Fibroblast of skin of scalp (primary cell): ENCODE results near the gene TRIM67.
A peak's percentile ranks its signal among the peaks of the same experiment; 100 is the strongest.

Experiments used
- DNase-seq: peaks from one replicate; pipeline ENCODE4 v3.0.0-alpha.2; 2013

The TRIM67 gene

DNA sequence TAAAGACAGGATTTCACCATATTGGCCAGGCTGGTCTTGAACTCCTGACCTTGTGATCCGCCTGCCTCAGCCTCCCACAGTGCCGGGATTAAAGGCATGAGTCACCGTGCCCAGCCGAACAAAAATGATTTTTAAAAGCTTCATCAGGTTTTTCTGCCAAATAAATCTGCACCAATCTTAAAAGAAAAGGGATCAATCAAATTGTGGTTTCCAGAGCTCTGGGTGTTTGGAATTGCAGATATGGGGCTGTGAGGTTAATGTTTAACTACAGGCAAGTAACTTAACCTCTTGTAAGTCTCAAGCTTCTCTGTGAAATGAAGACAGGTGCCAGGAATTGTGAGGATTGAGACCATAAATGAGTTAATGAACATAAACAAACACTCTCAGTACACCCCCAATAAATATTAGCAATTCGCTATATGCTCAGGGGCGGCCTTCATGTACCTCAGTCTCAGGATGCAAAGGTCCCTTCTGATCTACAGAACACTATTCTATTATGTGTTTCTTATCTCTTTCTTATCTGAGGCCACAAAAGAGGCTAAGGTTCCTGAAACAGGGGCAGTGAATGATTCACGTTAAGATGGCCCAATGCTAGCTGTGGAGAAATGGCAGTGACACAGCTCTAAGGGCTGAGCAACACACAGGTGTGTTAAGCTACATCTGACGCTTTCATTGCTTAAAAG, 72.0 kb downstream of the TRIM67 start:
- no peak for DNase-seq

DNA sequence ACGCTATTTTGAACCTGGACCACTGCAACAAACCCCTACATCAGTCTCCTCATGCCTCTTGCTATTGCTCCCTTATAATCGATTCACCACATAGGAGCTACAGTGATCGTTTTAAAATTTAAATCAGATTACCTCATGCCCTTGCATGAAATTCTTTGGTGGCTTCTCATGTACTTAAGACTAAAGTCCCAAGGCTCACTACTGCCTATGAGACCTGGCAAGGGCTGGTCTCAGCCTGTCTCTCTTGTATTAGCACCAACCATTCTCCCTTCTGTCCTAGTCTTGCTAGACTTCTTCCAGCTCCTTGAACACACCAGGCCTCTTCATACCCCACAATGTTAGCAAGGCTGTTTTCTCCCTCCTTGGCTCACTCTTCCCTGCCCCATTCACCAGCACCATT, 72.6 kb downstream of the TRIM67 start:
- no peak for DNase-seq

DNA sequence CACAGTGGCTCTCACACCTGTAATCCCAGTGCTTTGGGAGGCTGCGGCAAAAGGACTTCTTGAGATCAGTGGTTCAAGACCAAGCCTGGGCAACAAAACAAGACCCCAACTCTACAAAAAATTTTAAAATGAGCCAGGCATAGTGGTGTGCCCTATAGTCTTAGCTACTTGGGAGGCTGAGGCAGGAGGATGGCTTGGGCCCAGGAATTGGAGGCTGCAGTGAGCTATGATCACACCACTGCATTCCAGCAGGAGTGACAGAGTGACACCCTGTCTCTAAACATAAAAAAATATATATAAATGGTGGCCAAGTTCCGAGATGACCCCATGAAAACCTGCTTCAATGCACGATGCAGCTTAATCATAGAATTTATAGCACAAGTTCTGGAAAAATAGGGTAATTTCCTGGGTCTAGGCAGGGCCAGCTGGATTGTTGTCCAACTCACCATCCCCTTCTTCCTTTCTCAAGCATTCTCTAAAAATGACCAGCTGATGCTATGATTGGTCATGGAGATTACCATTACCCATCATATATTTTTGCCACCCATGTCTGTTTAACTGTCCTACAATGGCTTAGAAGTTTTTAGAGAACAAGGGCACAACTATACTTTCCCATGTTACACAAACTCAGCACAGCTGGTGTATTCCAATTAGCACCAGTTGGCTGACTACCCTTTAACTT, 73.8 kb downstream of the TRIM67 start:
- no peak for DNase-seq

DNA sequence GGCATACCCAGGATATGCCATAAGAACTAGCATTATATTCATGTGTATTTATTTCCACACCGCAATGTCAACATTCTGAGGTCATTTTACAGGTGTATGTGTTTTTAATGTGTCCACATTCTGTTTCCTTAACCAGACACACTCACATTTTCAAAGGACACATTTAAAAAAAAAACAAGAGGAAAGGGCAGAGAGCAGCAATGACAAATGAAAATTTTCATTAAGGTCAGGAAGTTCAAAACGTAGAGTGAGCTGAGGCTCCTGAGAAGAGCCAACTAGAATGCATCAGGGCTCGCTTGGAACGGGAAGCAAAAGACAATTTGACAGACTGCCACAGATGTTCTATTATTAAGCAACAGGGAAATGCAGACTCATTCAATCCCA, 74.3 kb downstream of the TRIM67 start:
- DNase-seq = no peak

DNA sequence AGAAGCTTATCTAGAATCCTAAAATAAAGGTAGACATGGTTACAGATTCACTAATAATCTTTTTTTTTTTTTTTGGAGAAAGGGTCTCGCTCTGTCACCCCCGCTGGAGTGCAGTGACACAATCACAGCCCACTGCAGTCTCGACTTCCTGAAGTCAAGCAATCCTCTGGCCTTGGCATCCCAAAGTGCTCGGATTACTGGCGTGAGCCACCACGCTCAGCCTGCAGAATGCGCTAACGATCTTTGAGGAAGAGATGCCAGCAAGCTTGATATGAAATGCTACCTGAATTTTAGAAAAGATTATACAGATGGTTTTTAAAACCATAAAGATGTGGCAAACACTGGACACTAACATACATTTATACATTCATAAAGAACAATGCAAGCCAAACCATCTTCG, 75.1 kb downstream of the TRIM67 start:
- DNase-seq = no peak

DNA sequence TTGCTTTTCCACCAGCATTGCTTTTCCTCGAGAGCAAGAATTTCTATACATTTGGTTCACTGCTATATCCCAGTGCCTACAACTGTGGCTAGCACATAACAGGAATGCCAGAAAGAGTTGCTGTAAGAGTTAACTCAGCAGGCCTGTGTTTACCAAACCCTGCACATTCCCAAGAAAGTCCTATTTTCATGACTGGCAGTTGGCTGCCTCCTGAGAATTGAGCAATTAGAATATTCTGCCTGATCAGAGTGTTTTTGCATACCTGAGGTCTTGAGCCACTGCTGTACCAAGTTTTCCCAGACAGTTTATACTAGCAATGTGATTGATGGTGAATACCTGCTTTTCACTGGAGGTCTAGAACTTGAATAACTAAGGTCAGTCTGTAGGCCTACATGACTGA, 76.4 kb downstream of the TRIM67 start:
- DNase-seq = no peak

DNA sequence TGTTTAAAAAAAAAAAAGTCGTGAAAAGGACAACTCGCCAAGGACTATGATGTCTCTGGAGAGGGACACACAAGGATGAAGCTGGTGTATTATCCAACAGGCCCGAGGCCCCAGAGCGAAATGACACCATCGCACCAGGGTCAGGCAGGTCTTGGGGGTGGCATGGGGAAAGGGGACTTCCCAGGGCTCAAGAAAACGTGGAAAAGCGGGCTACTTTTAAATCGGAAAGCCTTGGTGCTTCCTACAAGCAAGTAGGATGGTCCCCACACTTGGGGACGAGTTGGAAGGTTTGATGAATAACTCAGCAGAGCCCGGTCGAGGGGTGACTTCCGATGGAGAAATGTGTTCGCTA, 78.6 kb downstream of the TRIM67 start:
- no peak for DNase-seq

DNA sequence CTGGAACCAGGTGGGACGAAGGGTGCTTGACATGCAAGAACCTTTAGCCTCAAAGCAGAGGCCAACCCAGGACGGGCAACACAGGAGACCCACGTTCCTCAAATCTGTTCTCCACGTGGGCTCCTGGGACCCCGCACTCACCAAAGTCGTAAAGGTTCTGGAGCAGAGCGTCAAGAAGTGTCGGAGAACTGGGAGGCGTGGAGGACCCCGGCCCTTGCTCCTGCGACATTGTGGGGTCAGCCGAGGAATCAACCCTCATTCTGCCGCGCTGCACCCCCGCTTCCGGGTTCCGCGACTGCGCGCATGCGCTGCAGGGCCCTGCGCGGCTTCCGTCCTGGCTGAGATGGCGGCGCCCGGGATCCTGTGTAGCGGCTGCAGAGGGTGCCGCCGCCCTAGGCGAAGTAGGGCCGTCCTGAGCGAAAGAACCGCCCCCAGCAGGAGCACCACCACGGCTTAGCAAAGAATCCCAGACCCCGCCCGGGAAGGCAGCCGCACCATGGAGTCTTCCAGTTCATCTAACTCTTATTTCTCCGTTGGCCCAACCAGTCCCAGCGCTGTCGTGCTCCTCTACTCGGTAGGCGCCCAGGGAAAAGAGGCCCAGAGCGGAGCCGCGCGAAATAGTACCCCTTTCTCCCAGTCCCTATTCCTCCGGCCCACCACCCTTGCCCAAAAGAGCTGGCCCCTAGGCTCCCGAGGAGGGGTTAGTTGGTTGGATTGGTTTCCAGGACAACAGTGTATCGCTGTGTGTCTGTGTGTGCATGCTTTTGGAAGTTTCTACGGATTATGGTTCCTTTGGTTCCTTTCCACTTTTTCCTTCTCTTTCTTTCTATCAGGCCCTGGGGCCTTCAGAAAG, 79.3 kb downstream of the TRIM67 start, which contains the start of gene GNPAT:
Gene GNPAT, plus strand, starts transcription at position 330 of the 853 bp plus-strand sequence. Its CDS starts 167 bp downstream, at position 497.
- DNase-seq = peak; percentile 87

DNA sequence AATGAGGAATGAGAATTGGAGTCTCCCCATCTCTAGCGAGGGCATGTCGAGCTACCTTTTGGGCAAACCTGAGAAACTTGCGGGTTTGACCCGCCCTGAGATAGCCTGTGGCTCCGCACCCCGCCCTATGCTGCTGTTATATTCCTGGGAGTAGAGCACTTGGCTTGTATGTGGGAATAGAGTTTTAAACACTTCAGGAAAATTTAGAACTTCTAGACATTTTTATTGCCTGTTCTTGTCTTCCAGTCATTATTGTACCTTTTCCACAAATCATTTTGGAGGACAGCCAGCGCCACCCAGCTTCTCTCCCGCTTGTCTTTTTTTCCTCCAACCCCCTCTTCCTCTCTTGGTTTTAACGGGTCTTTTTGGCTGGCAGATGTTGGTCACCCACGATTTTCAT, 79.9 kb downstream of the TRIM67 start:
- DNase-seq = peak; percentile 13

DNA sequence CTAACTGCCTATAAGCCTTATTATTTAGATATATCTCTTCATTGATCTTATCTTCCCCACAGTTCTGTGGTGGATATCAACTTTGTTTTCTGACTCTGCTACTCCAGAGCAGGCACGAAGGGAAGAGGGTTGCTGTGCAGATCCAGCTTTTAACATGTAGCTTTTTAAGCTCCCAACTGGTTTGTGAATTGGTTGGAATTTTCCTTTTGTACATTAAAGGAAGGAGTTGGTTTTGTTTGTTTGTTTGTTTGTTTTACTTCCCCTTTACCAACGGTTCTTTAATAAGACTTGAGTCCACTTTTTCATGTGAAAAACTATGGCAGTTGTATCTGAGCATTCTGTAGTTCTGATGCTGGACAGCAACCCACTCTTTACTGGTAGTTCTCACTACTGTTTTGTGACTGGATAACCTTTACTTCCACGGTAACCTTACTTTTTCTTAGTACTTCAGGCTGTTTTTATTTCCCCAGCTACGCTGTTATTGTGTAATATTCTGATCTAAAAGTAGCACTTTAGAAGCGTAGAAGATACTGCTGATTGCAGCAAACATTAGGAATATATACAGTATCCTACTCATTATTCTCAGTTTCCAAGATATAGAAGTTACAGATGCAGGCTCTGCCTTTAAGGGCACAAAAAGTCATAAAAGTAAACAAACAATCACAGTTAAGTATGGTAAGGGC, 80.8 kb downstream of the TRIM67 start:
- no peak for DNase-seq

DNA sequence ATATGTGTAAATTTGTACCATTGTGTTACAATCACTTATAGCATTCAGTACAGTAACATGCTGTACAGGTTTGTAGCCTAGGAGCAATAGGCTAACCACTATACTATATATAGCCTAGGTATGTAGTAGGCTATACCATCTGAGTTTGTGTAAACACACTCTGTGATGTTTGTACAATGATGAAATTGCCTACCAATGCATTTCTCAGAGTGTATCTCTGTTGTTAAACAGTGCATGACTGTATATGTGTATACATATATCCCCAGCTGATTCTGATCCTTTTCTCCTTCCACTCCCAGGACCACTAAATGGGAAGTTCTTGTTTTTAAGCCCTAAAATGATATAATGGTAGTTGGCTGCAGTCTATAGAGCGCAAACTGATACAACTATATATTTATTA, 86.9 kb downstream of the TRIM67 start:
- DNase-seq = no peak

DNA sequence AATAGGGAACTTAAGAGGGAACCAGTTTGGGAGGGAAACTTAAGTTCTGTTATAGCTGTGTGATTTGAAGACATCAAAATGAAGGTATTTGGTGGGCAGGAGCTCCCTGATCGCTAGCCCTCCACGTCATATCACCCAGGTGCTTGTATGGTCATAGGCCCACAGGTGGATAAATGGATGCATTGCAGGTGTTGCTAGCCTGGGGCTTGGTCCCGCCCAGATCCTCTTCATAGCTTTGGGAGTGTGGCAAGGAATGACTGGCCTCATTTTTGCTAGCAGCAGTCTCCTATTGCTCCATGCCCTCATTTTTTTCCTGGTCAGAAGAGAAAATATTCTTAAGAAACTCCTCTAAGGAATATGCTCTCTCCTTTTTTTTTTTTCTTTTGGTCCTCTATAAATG, 90.5 kb downstream of the TRIM67 start:
- DNase-seq = no peak

DNA sequence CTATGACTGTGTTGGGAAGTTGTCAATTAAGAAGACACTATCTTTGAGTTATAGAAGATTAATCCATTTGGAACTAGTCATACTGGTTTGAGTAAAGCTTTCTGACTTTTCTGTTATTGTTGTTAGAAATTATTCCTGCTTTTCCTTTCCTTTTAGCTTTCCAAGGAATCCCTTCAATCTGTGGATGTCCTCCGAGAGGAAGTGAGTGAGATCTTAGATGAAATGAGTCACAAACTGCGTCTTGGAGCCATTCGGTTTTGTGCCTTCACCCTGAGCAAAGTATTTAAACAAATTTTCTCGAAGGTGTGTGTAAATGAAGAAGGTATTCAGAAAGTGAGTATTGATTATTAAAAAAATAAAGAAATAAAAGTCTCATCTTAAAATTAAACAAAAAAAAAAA, 98.5 kb downstream of the TRIM67 start:
- no peak for DNase-seq

DNA sequence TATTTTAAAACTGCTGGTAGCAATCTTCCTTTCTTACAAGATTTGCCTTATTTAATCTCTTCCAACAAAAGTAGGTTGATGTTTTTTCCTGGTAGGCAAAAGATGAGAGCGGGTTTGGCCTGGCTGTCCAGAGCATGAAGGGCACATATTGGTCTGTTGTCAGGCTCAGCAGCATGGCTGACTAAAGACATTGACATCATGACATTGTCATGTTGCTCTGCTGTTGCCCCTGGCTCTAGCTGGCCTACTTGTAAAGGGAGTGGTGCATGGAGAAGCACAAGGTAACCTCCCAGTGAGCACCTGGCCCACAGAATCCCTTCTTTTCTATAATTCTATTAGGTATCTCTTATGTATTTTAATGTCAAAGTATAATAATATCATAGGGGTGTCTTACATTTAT, 102.8 kb downstream of the TRIM67 start:
- no peak for DNase-seq

DNA sequence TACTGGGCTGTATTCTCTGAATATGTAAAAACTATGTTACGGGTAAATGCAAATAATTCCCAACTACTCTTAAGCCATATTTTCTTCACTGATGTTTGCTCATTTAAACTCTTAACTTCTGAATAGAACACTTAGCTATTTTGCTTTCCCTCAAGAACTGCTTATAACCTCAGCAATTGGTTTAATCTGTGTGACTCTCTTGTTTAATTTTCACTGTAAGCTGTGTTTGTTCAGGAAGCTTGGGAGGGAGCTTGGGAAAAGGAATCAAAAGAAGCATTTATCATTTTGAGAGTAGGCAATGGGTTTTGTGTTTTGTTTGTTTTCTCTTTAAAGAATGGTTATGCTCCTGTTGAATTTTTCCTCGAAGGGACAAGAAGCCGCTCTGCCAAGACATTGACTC, 103.5 kb downstream of the TRIM67 start:
- no peak for DNase-seq

DNA sequence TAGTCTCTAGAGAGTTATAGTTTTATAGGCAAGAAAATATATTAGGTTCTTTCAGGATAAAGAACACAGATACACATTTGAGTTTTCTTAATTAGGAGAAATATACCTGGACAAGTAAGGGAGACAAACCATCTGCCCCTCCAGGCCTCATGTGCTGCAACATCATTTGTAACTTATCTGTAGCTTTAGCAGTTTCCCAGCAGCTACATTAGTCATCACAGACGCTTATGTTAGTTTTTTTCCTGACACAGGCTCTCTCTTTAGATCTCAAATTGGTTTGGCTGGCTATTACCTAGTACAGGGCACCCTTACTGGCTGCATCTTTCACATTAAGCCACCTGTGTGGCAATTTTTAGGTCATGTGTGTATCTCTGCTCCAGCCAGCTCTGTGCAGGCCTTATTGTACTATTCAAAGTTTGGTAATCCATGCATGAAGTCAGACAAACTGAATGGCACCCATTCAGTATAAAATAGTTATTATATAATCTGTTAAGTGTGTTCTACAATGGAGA, 105.0 kb downstream of the TRIM67 start:
- no peak for DNase-seq
